HG03097 (cell line): ENCODE results near the gene RSPH4A.
"Not testable (repeated sequence)": the region's sequence is repeated elsewhere in the genome, so short reads cannot be mapped to it uniquely, and the experiment has no call there.

ENCODE experiments used
- ATAC-seq: cut with Tn5 transposase; IDR thresholded peaks from one replicate; pipeline ENCODE4 v1.9.1; 2021; ENCODE audit not compliant: unreplicated experiment, low FRiP score

Gene RSPH4A

DNA sequence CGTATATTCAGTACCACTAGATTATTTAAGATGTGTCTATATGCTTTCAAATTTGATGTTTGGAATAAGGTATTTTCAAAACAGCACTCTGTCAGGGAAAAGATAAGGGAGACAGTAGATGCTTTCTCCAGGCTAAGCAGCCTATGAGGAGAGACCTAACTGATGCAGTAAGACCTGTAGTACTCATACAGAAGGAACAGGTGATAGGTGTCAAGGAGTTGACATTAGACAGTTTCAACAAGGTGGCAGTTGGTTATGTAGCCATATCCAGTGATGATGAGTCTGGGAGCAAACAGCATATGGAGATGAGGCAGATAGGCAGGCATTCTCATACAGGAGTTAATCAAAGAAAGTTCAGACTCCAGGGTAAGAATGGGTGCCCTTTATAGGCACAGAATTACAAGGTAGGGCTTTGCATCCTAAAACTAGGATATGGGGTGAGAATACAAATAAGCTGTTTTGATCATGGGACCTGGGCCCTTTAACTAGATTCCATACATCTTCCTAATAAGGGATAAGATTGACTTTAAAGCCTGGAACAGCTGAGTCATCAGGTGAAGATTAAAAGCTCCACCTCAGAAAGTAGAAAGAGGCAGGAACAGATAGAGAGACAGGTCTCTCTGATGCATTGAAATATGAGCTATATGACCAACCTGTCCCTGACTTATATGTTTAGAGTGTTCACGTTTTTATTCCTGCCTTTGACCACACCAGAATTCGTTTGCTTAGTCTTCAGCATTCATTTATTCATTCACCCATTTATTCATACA, 7.9 kb downstream of the RSPH4A start:
- ATAC-seq = no peak

DNA sequence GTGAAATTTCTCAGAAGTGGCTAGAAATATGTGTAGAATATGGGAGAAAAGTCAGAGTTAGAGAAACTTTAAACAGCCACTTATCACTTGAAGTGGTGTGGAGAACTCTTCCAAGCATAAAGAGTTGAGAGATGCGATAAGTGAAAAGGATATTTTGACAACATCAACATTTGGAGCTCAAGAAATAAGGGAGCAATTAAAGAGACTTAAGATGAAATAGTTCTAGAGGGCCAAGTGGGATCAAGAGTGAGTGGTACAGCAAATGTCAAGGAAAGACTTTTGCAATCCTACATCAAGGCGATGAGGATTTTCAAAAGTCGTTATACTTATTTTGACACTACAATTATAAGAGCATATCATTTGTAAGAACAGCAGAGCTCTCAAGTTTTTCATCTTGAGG, 9.6 kb downstream of the RSPH4A start:
- ATAC-seq = no peak

DNA sequence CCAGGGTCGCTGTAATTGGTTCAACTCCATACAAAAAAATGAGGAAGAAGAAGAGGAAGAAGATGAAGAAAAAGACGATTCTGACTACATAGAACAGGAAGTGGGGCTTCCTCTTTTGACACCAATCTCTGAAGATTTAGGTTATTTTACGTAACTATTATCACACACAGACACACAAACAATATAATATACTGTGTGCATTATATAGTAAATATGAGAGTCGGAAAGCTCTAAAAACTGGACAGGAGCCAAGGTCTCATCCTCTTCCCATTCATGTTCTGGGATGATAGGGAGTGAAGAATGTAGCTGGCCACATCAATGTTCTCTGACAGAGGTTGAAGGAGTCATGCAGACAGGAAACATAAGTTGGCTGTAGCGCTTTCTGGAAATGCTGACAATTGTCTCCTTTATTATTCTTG, 13.3 kb downstream of the RSPH4A start:
- no peak for ATAC-seq

DNA sequence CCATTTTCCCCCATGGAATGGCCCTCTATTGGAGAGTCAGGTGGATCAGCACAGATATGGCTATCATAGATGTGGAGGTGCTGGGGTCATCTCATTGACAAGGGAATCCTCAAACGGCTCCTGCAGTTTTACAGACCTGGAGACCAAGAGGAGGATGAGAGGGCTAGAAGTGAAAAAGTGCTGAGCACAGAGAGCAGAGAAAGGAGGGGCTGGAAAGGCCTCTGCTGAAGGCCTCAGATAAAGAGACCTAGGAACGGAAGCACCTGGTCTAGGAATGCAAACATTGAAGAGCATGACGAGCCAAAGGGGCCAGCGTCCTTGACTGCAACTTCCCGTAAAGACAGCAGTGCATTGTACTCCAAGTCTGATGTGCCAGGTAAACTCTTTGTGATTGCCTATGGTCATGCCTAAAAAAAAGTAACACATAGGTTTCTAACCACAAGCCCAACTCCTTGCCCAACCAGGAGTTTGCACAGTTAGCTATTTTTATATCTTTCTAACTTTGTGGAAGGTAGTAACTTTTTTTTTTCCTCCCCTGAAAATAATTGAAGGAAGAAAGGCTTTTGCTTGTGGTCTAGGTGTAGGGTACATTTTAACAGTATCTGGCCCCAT, 15.2 kb downstream of the RSPH4A start:
- ATAC-seq = no peak

DNA sequence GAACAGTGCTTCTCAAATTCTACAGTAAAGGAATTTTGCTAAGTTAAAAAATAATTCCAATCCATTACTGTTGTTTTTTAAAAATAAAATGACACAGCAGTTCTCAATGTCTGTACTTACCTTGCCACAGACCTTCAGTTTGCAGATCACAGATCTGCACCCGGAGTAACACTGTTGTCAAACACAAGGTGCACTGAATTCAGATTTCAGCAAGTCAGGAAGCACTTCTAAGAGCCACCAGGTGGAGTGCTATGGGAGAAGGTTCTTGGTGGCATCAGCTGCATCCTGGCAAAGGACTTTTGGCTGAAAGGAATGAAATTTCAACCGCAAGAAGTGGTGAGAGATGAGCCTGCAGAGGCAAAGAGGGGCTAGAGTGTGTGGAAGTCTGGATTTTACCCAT, 17.4 kb downstream of the RSPH4A start:
- ATAC-seq = no peak

DNA sequence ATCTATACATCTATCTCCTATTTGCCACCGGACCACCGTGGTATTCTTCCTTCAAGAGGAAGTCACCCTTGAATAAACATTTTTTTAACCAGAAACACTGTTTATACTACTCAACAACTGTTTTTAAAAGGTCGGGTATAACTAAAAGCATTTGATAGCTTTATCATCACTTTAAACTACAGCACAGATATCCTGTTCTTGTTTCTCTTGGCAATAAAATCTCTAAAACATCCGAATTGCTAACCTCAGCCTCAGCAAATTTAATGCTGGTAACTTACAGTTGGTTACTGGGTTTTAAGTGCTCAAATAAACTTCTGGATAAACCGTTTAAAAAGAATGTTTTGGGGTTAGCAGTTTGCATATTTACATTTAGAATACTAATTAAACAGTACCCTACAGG, 31.9 kb downstream of the RSPH4A start:
- ATAC-seq = no peak

DNA sequence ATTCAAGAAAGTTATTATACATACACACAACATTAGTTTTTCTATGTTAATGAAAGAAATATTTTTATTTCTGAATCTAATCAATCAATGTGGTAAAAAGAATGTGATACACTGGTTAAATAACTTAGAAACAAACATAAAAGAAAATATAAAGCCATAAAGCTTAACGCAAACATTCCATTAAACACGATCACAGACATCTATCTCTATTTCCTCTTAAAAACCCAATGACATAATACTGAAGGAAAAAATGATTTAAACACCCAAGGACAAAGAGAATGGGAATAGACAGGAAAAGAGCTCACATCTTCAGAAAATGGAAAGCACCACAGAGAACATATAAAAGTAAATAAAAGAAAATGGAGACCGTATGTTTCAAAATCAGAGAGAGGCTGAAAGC, 32.9 kb downstream of the RSPH4A start:
- no peak for ATAC-seq

DNA sequence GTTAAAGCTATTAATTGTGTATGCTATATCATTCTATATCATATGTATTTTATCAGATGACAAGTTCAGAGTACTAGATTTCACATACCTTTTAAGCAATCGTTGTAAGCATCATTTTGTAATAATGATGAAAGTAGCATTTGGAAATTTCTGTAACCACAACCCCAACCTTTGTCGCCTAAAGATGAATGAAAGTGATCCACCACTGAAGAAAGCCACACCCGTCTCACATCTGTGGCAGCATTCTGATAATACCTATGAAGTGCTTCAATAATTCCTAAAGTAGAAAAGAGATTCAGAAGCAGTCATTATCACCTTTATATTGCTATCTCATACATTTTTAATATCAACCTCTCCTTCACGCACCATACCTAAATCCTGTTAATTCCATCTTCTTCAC, 35.6 kb downstream of the RSPH4A start:
- ATAC-seq = no peak

DNA sequence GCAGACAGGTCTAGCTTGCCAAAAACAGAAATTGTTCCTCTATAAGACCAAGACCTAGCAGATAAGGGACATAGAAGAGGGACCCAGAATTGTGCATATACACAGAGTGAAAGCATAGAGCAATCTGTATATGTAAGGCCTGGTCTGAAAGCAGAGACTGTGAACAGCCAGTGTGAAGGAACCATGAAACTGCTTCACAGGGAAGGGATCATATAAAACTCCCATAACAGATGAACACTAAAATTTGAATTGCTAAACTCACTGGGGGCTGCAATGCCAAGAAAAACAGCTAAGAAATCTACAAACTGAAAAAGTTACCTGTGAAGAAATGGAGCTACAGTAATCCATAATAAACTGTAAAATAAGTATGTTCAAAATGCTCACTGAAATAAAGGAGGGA, 45.3 kb downstream of the RSPH4A start:
- ATAC-seq = no peak

DNA sequence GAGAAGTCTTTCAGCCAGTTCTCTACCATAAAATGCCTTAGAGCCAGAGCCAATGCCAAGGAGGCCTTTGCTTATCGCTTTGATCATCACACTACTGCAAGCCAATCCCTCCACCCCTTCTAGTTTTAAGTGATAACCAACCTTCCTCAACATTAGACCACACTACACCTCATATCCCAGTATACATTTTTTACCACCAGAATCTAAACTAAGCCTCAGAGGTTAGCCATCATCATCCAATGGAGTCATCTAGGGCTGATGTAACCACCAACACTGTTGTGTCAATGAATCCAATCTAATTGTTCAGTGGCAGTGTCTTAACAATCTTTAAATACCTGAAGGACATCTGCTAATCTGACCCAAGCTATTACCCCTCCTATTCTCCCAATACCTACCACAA, 45.9 kb downstream of the RSPH4A start:
- ATAC-seq = no peak

DNA sequence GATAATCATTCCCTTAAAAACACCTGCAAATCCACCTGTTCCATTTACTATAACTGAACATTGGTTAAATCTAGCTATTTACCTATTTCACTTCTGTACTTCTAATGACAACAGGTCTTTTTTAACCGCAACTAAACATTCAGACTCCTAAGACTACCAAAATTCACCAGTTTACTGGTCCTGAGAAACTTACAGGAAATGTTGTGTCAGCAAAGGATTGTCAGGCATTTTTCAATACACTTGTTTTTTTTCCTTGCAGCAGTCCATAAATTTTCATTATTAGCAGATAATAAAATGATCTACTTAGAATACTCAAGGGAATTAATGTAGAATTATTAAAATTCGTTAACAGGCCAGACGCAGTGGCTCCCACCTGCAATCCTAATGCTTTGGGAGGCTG, 47.0 kb downstream of the RSPH4A start:
- no peak for ATAC-seq

DNA sequence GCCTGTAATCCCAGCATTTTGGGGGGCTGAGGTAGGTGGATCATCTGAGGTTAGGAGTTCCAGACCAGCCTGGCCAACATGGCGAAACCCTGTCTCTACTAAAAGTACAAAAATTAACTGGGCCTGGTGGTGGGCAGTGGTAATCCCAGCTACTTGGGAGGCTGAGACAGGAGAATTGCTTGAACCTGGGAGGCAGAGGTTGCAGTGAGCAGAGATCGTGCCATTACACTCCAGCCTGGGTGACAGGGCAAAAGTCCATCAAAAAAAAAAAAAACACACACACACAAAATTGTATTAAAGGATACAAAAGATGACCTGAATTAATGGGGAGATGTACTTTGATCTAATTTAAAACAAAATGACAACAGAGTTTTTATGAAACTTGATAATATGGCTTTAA, 47.9 kb downstream of the RSPH4A start:
- ATAC-seq = not testable (repeated sequence)

DNA sequence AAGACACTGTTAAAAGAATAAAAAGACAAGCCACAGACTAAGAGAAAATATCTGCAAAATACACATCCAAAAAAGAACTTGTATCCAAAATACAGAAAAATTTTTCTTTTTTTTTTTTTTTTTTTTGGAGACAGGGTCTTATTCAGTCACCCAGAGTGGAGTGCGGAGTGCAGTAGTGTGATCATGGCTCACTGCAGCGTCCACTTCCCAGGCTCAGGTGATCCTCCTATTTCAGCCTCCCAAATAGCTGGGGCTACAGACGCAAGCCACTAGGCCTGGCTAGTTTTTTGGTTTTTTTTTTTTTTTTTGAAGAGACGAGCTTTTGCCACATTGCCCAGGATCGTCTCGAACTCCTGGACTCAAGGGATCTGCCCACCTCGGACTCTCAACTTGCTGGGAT, 49.2 kb downstream of the RSPH4A start:
- no peak for ATAC-seq

DNA sequence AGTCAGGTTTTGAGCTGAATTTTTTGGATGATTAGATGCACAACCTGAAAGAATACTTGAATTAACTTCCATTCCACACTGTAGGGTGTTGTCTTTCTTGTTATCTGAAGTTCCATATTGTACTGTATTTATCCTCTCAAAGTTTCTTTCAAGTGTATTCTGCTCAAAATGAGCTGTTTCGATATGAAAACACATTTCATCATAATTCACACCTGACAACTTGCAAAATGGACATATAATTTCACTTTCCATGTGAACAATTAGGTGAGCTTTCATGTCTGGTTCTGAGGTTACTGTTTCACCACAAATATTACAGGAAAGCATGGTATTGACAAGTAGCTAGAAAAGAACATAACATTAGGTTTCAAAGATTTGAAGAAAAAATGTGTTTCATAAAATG, 50.6 kb downstream of the RSPH4A start:
- ATAC-seq = no peak

DNA sequence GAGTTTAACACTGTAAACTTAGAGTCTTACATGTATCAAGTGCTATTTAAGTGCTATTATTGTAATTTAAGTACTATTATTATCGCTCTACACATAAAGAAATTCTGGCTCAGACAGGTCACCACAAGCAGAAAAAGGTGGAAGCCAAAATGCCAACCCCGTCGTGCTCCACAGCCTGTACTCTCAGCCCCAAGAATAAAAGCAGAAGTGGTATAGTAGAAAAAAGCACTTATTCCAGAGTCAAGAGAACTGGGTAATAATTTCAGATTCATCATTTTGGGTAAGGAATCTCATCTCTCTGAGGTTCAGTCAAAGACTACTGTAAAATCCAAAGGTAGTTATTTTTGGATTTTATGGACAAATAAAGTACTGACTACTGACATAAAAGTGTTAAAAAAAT, 51.3 kb downstream of the RSPH4A start:
- ATAC-seq = no peak

DNA sequence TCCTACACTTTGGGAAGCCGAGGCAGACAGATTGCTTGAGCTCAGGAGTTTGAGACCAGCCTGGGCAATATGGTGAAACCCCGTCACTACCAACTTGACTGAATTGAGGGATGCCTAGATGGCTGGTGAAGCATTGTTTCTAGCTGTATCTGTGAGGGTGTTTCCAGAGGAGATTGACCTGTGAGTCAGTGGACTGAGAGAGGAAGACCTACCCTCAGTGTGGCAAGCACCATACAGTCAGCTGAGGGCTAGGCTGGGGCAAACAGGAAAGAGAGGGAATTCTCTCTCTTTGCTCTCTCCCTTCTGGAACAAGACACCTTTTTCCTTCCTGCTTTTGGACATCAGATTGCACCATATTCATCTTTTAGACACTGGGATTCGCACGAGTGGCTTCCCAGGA, 56.0 kb downstream of the RSPH4A start:
- no peak for ATAC-seq

DNA sequence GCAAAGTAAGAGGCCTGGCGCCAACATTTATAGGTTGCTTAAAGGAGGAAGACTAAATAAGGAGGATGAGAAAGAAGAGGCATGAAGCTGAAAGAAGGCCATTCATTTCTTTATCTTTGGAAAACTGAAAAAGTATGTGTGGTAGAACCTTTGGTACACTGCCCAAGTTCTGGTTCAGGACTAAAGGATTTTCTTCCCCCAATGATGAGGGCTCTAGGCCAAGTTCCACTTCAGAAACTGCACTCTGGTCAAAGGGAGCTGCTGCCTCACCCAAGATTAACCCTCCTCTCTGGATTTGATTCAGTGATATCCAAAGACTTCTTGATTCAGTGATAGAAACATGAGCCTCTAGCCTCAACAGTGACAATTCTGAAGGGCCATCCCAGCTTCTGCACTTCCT, 59.7 kb downstream of the RSPH4A start:
- no peak for ATAC-seq

DNA sequence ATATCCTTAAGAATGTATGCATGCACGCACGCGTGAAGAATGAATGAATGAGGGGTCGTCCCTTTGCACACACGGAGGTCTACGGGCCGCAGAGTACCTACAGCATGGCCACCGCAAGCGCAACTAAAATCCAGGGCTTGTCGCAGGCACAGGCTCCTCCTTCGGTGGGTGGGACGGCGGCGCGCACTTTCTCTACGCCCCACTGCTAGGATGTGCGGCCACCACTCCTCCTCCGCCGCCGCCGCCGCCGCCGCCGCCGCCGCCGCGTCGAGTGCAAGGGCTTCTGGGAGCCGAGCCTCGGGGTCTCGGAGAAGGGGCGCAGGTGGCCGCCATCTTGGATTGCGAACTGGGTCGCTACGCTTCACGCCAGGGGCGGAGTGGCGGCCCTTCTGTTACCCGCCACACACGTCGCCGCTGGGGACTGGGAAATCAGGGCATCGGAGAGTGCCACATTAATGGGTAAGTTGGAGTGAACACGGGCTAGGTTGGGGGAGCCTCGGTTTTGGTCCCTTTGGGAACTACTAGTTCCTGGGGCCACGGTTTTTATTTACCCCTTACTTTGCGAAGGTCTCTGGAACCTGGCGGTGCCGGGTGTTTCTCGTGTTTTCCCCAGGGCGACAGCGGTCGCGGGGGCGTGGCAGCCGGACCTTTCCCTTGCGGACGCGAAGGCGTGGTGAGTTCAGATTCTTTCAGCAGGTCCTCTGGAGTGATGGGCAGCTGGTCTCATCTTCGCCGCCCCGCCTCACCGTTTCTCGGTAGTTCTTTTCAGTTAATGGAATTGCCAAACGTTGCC, 64.8 kb downstream of the RSPH4A start, which contains the start of gene KPNA5:
TSS of gene KPNA5 (plus strand) at position 332 of the 793 bp plus-strand sequence. CDS start at position 456, 124 bp downstream.
- ATAC-seq = peak; percentile 91

DNA sequence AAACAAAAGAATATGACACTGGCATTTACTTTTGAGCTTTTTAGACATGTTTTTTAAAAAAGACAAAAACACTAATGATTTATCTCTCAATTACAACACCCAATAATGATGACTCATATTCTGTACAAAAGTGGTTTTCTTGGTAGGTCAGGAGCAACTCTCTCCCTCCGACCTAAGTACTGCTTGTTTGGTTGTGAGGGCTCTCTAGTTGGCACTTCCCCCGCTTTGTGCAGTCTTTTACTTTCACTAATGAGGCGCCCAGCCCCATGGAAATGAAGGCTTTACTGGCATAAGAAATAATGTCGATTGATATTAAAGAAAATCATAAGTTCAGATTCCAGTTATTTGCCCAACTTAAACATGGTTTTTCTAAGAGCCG, 66.0 kb downstream of the RSPH4A start:
- ATAC-seq = no peak
